ENCODE results near the gene USP32. TPM values are rescaled to one million over a fixed set of nuclear protein-coding genes. Genes with fewer than 3 reads are reported as not detected.
"Not testable (repeated sequence)": the region's sequence is repeated elsewhere in the genome, so short reads cannot be mapped to it uniquely, and the experiment has no call there.

USP32 gene
- total and polyA plus RNA-seq, 4 donors: 11.6 to 103 (median 42.9) TPM

- no peaks in the 10 kb centered on the region for H3K27me3 ChIP-seq (ENCODE audit: control insufficient read depth in 4 of 4, insufficient read depth in 4 of 4, low read length in 3 of 4)
- 83% methylated on average over 1 of the region's 1 CpG for WGBS
- H3K9ac ChIP-seq (ENCODE audit: low read depth in 1 of 2, low read length in 2 of 2): no peak overlapping the region
- H3K4me1 ChIP-seq (ENCODE audit: control insufficient read depth in 4 of 4, insufficient read depth in 4 of 4, low read length in 3 of 4): no peaks in the 10 kb centered on the region
- H3K4me3 ChIP-seq (ENCODE audit: low read depth in 1 of 3, low read length in 3 of 3): no peak overlapping the region
- DNase-seq (ENCODE audit: low spot score): no peak
- TF ChIP-seq RXRA (IDR thresholded peaks at IDR 0.05) (no peak), ZBTB33 (IDR thresholded peaks at IDR 0.05) (no peak), FOXA2 (IDR thresholded peaks at IDR 0.05) (no peak), TAF1 (conservative IDR thresholded peaks at IDR 0.05) (no peak), EGR1 (IDR thresholded peaks at IDR 0.05; ENCODE audit: low read depth in 2 of 2) (no peak), NR2F2 (IDR thresholded peaks at IDR 0.05) (no peak), FOXA1 (IDR thresholded peaks at IDR 0.05) (no peak), MAX (IDR thresholded peaks at IDR 0.05) (no peak), JUND (IDR thresholded peaks at IDR 0.05) (no peak), HNF4A (conservative IDR thresholded peaks at IDR 0.05) (no peak)
- H3K27ac ChIP-seq (ENCODE audit: low read depth in 1 of 2, low read length in 2 of 2): no peak overlapping the region
- H3K36me3 ChIP-seq (ENCODE audit: control insufficient read depth in 4 of 4, insufficient read depth in 3 of 4, low read depth in 1 of 4, low read length in 3 of 4): peaks cover 8 to 33% (median 27%) of the 10 kb centered on the region in 4 donors
- H3K9me3 ChIP-seq (ENCODE audit: control insufficient read depth in 4 of 4, low read length in 3 of 4): no peaks in the 10 kb centered on the region
These were observed 168.5 kb downstream of the USP32 start for GRCh38 chr17:60223456-60223855.

GRCh38 chr17:60218774-60219173 lies 173.2 kb downstream of the USP32 start:
- WGBS: 90% methylated on average over 2 of the region's 2 CpGs
- peaks cover 6 to 22% (median 11%) of the 10 kb centered on the region in 4 donors for H3K36me3 ChIP-seq (ENCODE audit: control insufficient read depth in 4 of 4, insufficient read depth in 3 of 4, low read depth in 1 of 4, low read length in 3 of 4)
- H3K9me3 ChIP-seq (ENCODE audit: control insufficient read depth in 4 of 4, low read length in 3 of 4); H3K4me3 ChIP-seq (ENCODE audit: low read depth in 1 of 3, low read length in 3 of 3); H3K9ac ChIP-seq (ENCODE audit: low read depth in 1 of 2, low read length in 2 of 2); H3K4me1 ChIP-seq (ENCODE audit: control insufficient read depth in 4 of 4, insufficient read depth in 4 of 4, low read length in 3 of 4); H3K27me3 ChIP-seq (ENCODE audit: control insufficient read depth in 4 of 4, insufficient read depth in 4 of 4, low read length in 3 of 4); H3K27ac ChIP-seq (ENCODE audit: low read depth in 1 of 2, low read length in 2 of 2); DNase-seq (ENCODE audit: low spot score): not testable (repeated sequence)

- WGBS: 38% methylated on average over 1 of the region's 2 CpGs
- H3K27me3 ChIP-seq (ENCODE audit: control insufficient read depth in 4 of 4, insufficient read depth in 4 of 4, low read length in 3 of 4); H3K4me3 ChIP-seq (ENCODE audit: low read depth in 1 of 3, low read length in 3 of 3); H3K9me3 ChIP-seq (ENCODE audit: control insufficient read depth in 4 of 4, low read length in 3 of 4); DNase-seq (ENCODE audit: low spot score); H3K9ac ChIP-seq (ENCODE audit: low read depth in 1 of 2, low read length in 2 of 2); H3K4me1 ChIP-seq (ENCODE audit: control insufficient read depth in 4 of 4, insufficient read depth in 4 of 4, low read length in 3 of 4); H3K36me3 ChIP-seq (ENCODE audit: control insufficient read depth in 4 of 4, insufficient read depth in 3 of 4, low read depth in 1 of 4, low read length in 3 of 4); H3K27ac ChIP-seq (ENCODE audit: low read depth in 1 of 2, low read length in 2 of 2): not testable (repeated sequence)
These were observed 176.0 kb downstream of the USP32 start for GRCh38 chr17:60215895-60216294.

- not testable (repeated sequence) for H3K4me3 ChIP-seq (ENCODE audit: low read depth in 1 of 3, low read length in 3 of 3); DNase-seq (ENCODE audit: low spot score); H3K9ac ChIP-seq (ENCODE audit: low read depth in 1 of 2, low read length in 2 of 2); H3K4me1 ChIP-seq (ENCODE audit: control insufficient read depth in 4 of 4, insufficient read depth in 4 of 4, low read length in 3 of 4); H3K9me3 ChIP-seq (ENCODE audit: control insufficient read depth in 4 of 4, low read length in 3 of 4); H3K27ac ChIP-seq (ENCODE audit: low read depth in 1 of 2, low read length in 2 of 2); H3K36me3 ChIP-seq (ENCODE audit: control insufficient read depth in 4 of 4, insufficient read depth in 3 of 4, low read depth in 1 of 4, low read length in 3 of 4); H3K27me3 ChIP-seq (ENCODE audit: control insufficient read depth in 4 of 4, insufficient read depth in 4 of 4, low read length in 3 of 4)
These were observed 180.7 kb downstream of the USP32 start for GRCh38 chr17:60211282-60211681.

- WGBS: 89% methylated on average over 1 of the region's 1 CpG
These were observed 183.6 kb downstream of the USP32 start for GRCh38 chr17:60208302-60208701.

GRCh38 chr17:60205782-60206181 lies 186.2 kb downstream of the USP32 start:
- H3K27ac ChIP-seq (ENCODE audit: low read depth in 1 of 2, low read length in 2 of 2); DNase-seq (ENCODE audit: low spot score); H3K9ac ChIP-seq (ENCODE audit: low read depth in 1 of 2, low read length in 2 of 2); H3K36me3 ChIP-seq (ENCODE audit: control insufficient read depth in 4 of 4, insufficient read depth in 3 of 4, low read depth in 1 of 4, low read length in 3 of 4); H3K4me3 ChIP-seq (ENCODE audit: low read depth in 1 of 3, low read length in 3 of 3); H3K4me1 ChIP-seq (ENCODE audit: control insufficient read depth in 4 of 4, insufficient read depth in 4 of 4, low read length in 3 of 4); H3K9me3 ChIP-seq (ENCODE audit: control insufficient read depth in 4 of 4, low read length in 3 of 4); H3K27me3 ChIP-seq (ENCODE audit: control insufficient read depth in 4 of 4, insufficient read depth in 4 of 4, low read length in 3 of 4): not testable (repeated sequence)

More at GRCh38 chr17:60208302-60208701, 183.6 kb downstream of the USP32 start:
- not testable (repeated sequence) for H3K27me3 ChIP-seq (ENCODE audit: control insufficient read depth in 4 of 4, insufficient read depth in 4 of 4, low read length in 3 of 4); H3K4me3 ChIP-seq (ENCODE audit: low read depth in 1 of 3, low read length in 3 of 3); H3K36me3 ChIP-seq (ENCODE audit: control insufficient read depth in 4 of 4, insufficient read depth in 3 of 4, low read depth in 1 of 4, low read length in 3 of 4); H3K9ac ChIP-seq (ENCODE audit: low read depth in 1 of 2, low read length in 2 of 2); H3K27ac ChIP-seq (ENCODE audit: low read depth in 1 of 2, low read length in 2 of 2); H3K9me3 ChIP-seq (ENCODE audit: control insufficient read depth in 4 of 4, low read length in 3 of 4); DNase-seq (ENCODE audit: low spot score); H3K4me1 ChIP-seq (ENCODE audit: control insufficient read depth in 4 of 4, insufficient read depth in 4 of 4, low read length in 3 of 4)

GRCh38 chr17:60198630-60199029 lies 193.3 kb downstream of the USP32 start:
- not testable (repeated sequence) for H3K9ac ChIP-seq (ENCODE audit: low read depth in 1 of 2, low read length in 2 of 2); H3K4me3 ChIP-seq (ENCODE audit: low read depth in 1 of 3, low read length in 3 of 3); H3K27me3 ChIP-seq (ENCODE audit: control insufficient read depth in 4 of 4, insufficient read depth in 4 of 4, low read length in 3 of 4); DNase-seq (ENCODE audit: low spot score); H3K9me3 ChIP-seq (ENCODE audit: control insufficient read depth in 4 of 4, low read length in 3 of 4); H3K4me1 ChIP-seq (ENCODE audit: control insufficient read depth in 4 of 4, insufficient read depth in 4 of 4, low read length in 3 of 4); H3K27ac ChIP-seq (ENCODE audit: low read depth in 1 of 2, low read length in 2 of 2)
- H3K36me3 ChIP-seq (ENCODE audit: control insufficient read depth in 4 of 4, insufficient read depth in 3 of 4, low read depth in 1 of 4, low read length in 3 of 4): peaks cover 5 to 13% (median 10%) of the 10 kb centered on the region in 4 donors
- 89% methylated on average over 1 of the region's 1 CpG for WGBS
